Measurements from ENCODE around the gene ARMC10.
"Not testable (repeated sequence)": the region's sequence is repeated elsewhere in the genome, so short reads cannot be mapped to it uniquely, and the experiment has no call there.

ARMC10 gene

GRCh38 chr7:103074519-103075336 lies at the start of gene ARMC10, which contains the start of gene FBXL13:
Gene ARMC10, plus strand, starts transcription at chr7:103075140. Its CDS starts 133 bp downstream, at chr7:103075273.
Gene FBXL13, minus strand, starts transcription at chr7:103074796.
- DNase-seq (ENCODE audit: low read depth, low spot score), result peak; percentile 89
- TF ChIP-seq CTCF (IDR thresholded peaks at IDR 0.05; ENCODE audit: low read depth, low read length), result no peak
- in situ Hi-C loops (cut with HindIII; ENCODE audit: low sequenced_read_pairs), result no loop called here
- H3K4me3 ChIP-seq (ENCODE audit: low read depth, low read length), result peak within 1 kb of the TSS; percentile 81

- no peak for DNase-seq (ENCODE audit: low read depth, low spot score)
- TF ChIP-seq CTCF (IDR thresholded peaks at IDR 0.05; ENCODE audit: low read depth, low read length), result no peak
- no peak overlapping the region for H3K4me3 ChIP-seq (ENCODE audit: low read depth, low read length)
- in situ Hi-C loops (cut with HindIII; ENCODE audit: low sequenced_read_pairs), result no loop called here
Observed at GRCh38 chr7:103025341-103025740, 49.6 kb upstream of the ARMC10 start.

- DNase-seq (ENCODE audit: low read depth, low spot score), result no peak
- H3K4me3 ChIP-seq (ENCODE audit: low read depth, low read length), result no peak overlapping the region
- in situ Hi-C loops (cut with HindIII; ENCODE audit: low sequenced_read_pairs), result no loop called here
- no peak for TF ChIP-seq CTCF (IDR thresholded peaks at IDR 0.05; ENCODE audit: low read depth, low read length)
Observed at GRCh38 chr7:103031024-103031423, 43.9 kb upstream of the ARMC10 start.

GRCh38 chr7:103031781-103032180 lies 43.2 kb upstream of the ARMC10 start:
- in situ Hi-C loops (cut with HindIII; ENCODE audit: low sequenced_read_pairs), result no loop called here

GRCh38 chr7:103034318-103034717 lies 40.6 kb upstream of the ARMC10 start:
- in situ Hi-C loops (cut with HindIII; ENCODE audit: low sequenced_read_pairs); H3K4me3 ChIP-seq (ENCODE audit: low read depth, low read length); DNase-seq (ENCODE audit: low read depth, low spot score): not testable (repeated sequence)

More at GRCh38 chr7:103031781-103032180, 43.2 kb upstream of the ARMC10 start:
- no peak overlapping the region for H3K4me3 ChIP-seq (ENCODE audit: low read depth, low read length)
- TF ChIP-seq CTCF (IDR thresholded peaks at IDR 0.05; ENCODE audit: low read depth, low read length), result no peak
- peak; percentile 13 for DNase-seq (ENCODE audit: low read depth, low spot score)

GRCh38 chr7:103037476-103037822 lies 37.5 kb upstream of the ARMC10 start:
- no peak overlapping the region for H3K4me3 ChIP-seq (ENCODE audit: low read depth, low read length)
- in situ Hi-C loops (cut with HindIII; ENCODE audit: low sequenced_read_pairs), result no loop called here
- TF ChIP-seq CTCF (IDR thresholded peaks at IDR 0.05; ENCODE audit: low read depth, low read length), result no peak
- DNase-seq (ENCODE audit: low read depth, low spot score), result no peak

GRCh38 chr7:103037823-103038739 lies 36.9 kb upstream of the ARMC10 start:
- DNase-seq (ENCODE audit: low read depth, low spot score); in situ Hi-C loops (cut with HindIII; ENCODE audit: low sequenced_read_pairs); H3K4me3 ChIP-seq (ENCODE audit: low read depth, low read length): not testable (repeated sequence)

GRCh38 chr7:103041815-103042214 lies 33.1 kb upstream of the ARMC10 start:
- DNase-seq (ENCODE audit: low read depth, low spot score); in situ Hi-C loops (cut with HindIII; ENCODE audit: low sequenced_read_pairs); H3K4me3 ChIP-seq (ENCODE audit: low read depth, low read length): not testable (repeated sequence)
